Brain microvascular endothelial cell (primary cell): ENCODE data around the gene CALML6.

Experiments
- DNase-seq: peaks from one replicate; pipeline ENCODE4 v3.0.0-alpha.2; 2020
- H3K27ac ChIP-seq: fragments of 250-450 bp; sonication (Bioruptor Pico); 2 replicates; pipeline ENCODE4 v1.5.1; 2020; ENCODE audit warnings: mild to moderate bottlenecking, moderate library complexity
- H3K27me3 ChIP-seq: fragments of 250-450 bp; sonication (Bioruptor Pico); replicated peaks from 2 replicates; pipeline ENCODE4 v1.5.1; 2020; ENCODE audit warnings: mild to moderate bottlenecking
- H3K36me3 ChIP-seq: fragments of 250-450 bp; sonication (Bioruptor Pico); replicated peaks from 2 replicates; pipeline ENCODE4 v1.5.1; 2020; ENCODE audit warnings: mild to moderate bottlenecking
- H3K4me3 ChIP-seq: 2 replicates; pipeline ENCODE4 v1.5.1; 2011; ENCODE audit warnings: low read depth, mild to moderate bottlenecking, control low read depth, low read length, moderate library complexity
- CTCF ChIP-seq: IDR thresholded peaks from 2 replicates; pipeline ENCODE4 v1.5.1; 2011; ENCODE audit warnings: low read depth, mild to moderate bottlenecking, moderate library complexity, low read length, control low read depth, inconsistent platforms; ENCODE audit errors: missing control alignments
- in situ Hi-C: cut with HindIII; loops from 2 replicates; pipeline ENCODE4 v1.10.0; 2017; ENCODE audit warnings: low sequenced_read_pairs, low pct_ligation_motif_present

The CALML6 gene

GRCh38 chr1:1966071-1966740, 51.1 kb downstream of the CALML6 start:
- Histone ChIP-seq H3K27ac (no peak overlapping the region), H3K4me3 (no peak overlapping the region), H3K27me3 (peaks cover 3% of the 10 kb centered on the region), H3K36me3 (no peaks in the 10 kb centered on the region)
- no peak for TF ChIP-seq CTCF
- in situ Hi-C loops = no loop called here
- DNase-seq = no peak
